ENCODE measurements around the gene RPGRIP1.
A peak's percentile ranks its signal among the peaks of the same experiment; 100 is the strongest.

The RPGRIP1 gene

DNA sequence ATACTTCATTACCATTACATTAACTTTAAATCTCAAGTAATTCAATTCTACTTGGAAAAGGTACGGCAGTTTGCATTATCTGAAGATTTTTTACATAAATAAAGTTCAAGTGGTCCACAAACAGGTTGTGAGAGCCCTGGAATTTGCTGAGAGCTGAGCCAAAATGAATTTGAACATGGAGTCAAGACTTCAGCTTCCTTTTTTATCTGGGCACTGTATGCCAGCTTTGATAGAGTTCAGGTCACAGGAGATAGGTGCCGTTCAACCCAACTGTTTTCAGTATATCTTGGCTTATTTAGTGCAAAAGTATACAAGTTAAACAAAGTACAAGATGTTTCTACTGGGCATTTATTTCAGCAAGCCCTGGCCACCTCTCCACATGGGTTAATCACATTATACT, 39.5 kb upstream of the RPGRIP1 start:
- H3K27ac ChIP-seq (ENCODE audit: low read depth, low read length): no peak overlapping the region
- no peaks in the 10 kb centered on the region for H3K9me3 ChIP-seq (ENCODE audit: control insufficient read depth, insufficient read depth, low read length)
- H3K27me3 ChIP-seq (ENCODE audit: control insufficient read depth, low read length): no peaks in the 10 kb centered on the region
- no peak overlapping the region for H3K4me2 ChIP-seq (ENCODE audit: low read length)
- H3K9me2 ChIP-seq (replicated peaks; ENCODE audit: control insufficient read depth, low read length): no peaks in the 10 kb centered on the region
- peaks cover 98% of the 10 kb centered on the region for H3K36me3 ChIP-seq (ENCODE audit: control insufficient read depth, low read length)
- H3K79me2 ChIP-seq (ENCODE audit: control insufficient read depth, low read length): peaks cover 100% of the 10 kb centered on the region
- H3K4me3 ChIP-seq (ENCODE audit: low read length): no peak overlapping the region
- TF ChIP-seq EZH2phosphoT487 (IDR thresholded peaks at IDR 0.05; ENCODE audit: borderline replicate concordance, low read length): no peak
- H3F3A ChIP-seq (ENCODE audit: control insufficient read depth, insufficient read depth): peaks cover 86% of the 10 kb centered on the region
- H3K4me1 ChIP-seq (ENCODE audit: control insufficient read depth, low read length): 0 out of 2 replicates have a peak, but pooled peaks cover 3% of the 10 kb centered on the region
- H4K20me1 ChIP-seq (ENCODE audit: control insufficient read depth, insufficient read depth, low read depth, low read length): peaks cover 69% of the 10 kb centered on the region

DNA sequence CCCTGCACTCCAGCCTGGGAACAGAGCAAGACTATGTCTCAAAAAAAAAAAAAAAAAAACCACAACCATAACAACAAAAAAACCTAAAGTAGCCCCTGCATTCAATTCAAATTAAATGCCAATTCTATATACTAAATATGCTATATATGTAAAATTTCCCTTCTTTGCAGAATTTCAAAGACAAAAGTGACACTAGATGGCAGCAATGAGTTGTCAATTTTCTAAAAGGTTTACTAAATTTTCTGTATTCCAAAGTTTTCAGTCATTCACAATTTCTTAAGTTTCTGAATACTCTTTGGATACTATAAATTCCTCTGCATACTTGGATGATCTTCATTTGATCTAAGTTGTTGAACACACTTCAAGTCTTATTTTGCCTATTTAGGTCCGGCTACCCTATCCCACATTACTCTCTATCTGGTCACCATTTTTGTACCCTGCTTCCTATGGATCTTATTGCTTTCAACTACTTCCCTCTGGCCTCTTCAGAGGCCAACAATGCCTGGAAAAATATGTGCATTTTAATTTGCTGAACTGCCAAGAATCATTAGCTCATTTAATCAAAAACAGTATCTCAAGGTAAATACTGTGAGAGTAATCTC, 38.6 kb upstream of the RPGRIP1 start:
- Histone ChIP-seq H4K20me1 (ENCODE audit: control insufficient read depth, insufficient read depth, low read depth, low read length) (peaks cover 66% of the 10 kb centered on the region), H3K27ac (ENCODE audit: low read depth, low read length) (no peak overlapping the region), H3K79me2 (ENCODE audit: control insufficient read depth, low read length) (peaks cover 100% of the 10 kb centered on the region), H3K36me3 (ENCODE audit: control insufficient read depth, low read length) (peaks cover 98% of the 10 kb centered on the region), H3K27me3 (ENCODE audit: control insufficient read depth, low read length) (no peaks in the 10 kb centered on the region), H3K9me3 (ENCODE audit: control insufficient read depth, insufficient read depth, low read length) (no peaks in the 10 kb centered on the region), H3K4me2 (ENCODE audit: low read length) (no peak overlapping the region), H3K4me3 (ENCODE audit: low read length) (no peak overlapping the region), H3F3A (ENCODE audit: control insufficient read depth, insufficient read depth) (peaks cover 84% of the 10 kb centered on the region), H3K4me1 (ENCODE audit: control insufficient read depth, low read length) (0 out of 2 replicates have a peak, but pooled peaks cover 3% of the 10 kb centered on the region), H3K9me2 (replicated peaks; ENCODE audit: control insufficient read depth, low read length) (no peaks in the 10 kb centered on the region)
- no peak for TF ChIP-seq EZH2phosphoT487 (IDR thresholded peaks at IDR 0.05; ENCODE audit: borderline replicate concordance, low read length)
- TF ChIP-seq, protein P1, sequence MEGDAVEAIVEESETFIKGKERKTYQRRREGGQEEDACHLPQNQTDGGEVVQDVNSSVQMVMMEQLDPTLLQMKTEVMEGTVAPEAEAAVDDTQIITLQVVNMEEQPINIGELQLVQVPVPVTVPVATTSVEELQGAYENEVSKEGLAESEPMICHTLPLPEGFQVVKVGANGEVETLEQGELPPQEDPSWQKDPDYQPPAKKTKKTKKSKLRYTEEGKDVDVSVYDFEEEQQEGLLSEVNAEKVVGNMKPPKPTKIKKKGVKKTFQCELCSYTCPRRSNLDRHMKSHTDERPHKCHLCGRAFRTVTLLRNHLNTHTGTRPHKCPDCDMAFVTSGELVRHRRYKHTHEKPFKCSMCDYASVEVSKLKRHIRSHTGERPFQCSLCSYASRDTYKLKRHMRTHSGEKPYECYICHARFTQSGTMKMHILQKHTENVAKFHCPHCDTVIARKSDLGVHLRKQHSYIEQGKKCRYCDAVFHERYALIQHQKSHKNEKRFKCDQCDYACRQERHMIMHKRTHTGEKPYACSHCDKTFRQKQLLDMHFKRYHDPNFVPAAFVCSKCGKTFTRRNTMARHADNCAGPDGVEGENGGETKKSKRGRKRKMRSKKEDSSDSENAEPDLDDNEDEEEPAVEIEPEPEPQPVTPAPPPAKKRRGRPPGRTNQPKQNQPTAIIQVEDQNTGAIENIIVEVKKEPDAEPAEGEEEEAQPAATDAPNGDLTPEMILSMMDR (IDR thresholded peaks at IDR 0.05; ENCODE audit: low read depth, low read length, poor library complexity, severe bottlenecking): peak; percentile 52

DNA sequence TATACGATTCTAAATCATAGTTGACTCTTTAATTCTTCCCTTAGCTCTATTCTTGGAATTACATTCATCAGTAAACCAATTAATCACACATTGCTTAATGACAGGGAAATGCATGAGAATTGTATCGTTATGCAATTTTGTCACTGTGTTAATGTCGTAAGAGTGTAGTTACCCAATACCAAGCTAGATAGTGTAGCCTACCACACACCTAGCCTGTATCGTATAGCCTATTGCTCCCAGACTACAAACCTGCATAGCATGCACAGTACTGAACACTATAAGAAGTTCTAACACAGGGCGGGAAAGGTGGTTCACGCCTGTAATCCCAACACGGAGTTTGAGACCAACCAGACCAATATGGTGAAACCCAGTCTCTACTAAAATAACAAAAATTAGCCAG, 35.3 kb upstream of the RPGRIP1 start:
- H3K4me2 ChIP-seq (ENCODE audit: low read length): no peak overlapping the region
- H3K36me3 ChIP-seq (ENCODE audit: control insufficient read depth, low read length): peaks cover 98% of the 10 kb centered on the region
- H3K79me2 ChIP-seq (ENCODE audit: control insufficient read depth, low read length): peaks cover 100% of the 10 kb centered on the region
- H3K4me3 ChIP-seq (ENCODE audit: low read length): no peak overlapping the region
- peaks cover 90% of the 10 kb centered on the region for H3F3A ChIP-seq (ENCODE audit: control insufficient read depth, insufficient read depth)
- H4K20me1 ChIP-seq (ENCODE audit: control insufficient read depth, insufficient read depth, low read depth, low read length): peaks cover 59% of the 10 kb centered on the region
- no peak for TF ChIP-seq EZH2phosphoT487 (IDR thresholded peaks at IDR 0.05; ENCODE audit: borderline replicate concordance, low read length)
- TF ChIP-seq, protein P1 (IDR thresholded peaks at IDR 0.05; ENCODE audit: low read depth, low read length, poor library complexity, severe bottlenecking): no peak
- no peaks in the 10 kb centered on the region for H3K9me2 ChIP-seq (replicated peaks; ENCODE audit: control insufficient read depth, low read length)
- H3K9me3 ChIP-seq (ENCODE audit: control insufficient read depth, insufficient read depth, low read length): no peaks in the 10 kb centered on the region
- H3K27ac ChIP-seq (ENCODE audit: low read depth, low read length): no peak overlapping the region
- 0 out of 2 replicates have a peak, but pooled peaks cover 3% of the 10 kb centered on the region for H3K4me1 ChIP-seq (ENCODE audit: control insufficient read depth, low read length)
- no peaks in the 10 kb centered on the region for H3K27me3 ChIP-seq (ENCODE audit: control insufficient read depth, low read length)

DNA sequence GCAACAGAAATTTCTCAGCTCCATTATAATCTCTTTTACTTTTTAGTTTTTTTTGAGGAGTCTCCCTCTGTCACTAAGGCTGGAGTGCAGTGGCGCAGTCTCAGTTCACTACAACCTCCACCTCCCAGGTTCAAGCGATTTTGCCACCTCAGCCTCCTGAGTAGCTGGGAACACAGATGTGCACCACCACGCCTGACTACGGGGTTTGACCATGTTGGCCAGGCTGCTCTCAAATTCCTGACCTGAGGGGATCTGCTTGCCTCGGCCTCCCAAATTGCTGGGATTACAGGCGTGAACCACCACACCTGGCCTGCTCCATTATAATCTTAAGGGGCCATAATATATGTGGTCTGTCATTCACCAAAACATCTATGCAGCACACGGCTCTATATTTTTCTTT, 34.1 kb upstream of the RPGRIP1 start:
- Histone ChIP-seq H4K20me1 (ENCODE audit: control insufficient read depth, insufficient read depth, low read depth, low read length) (peaks cover 62% of the 10 kb centered on the region), H3K9me3 (ENCODE audit: control insufficient read depth, insufficient read depth, low read length) (no peaks in the 10 kb centered on the region), H3K4me1 (ENCODE audit: control insufficient read depth, low read length) (peaks cover 6% of the 10 kb centered on the region; the same call in 1 of the 2 replicates), H3K4me2 (ENCODE audit: low read length) (no peak overlapping the region), H3K36me3 (ENCODE audit: control insufficient read depth, low read length) (peaks cover 98% of the 10 kb centered on the region), H3K27ac (ENCODE audit: low read depth, low read length) (no peak overlapping the region), H3K9me2 (replicated peaks; ENCODE audit: control insufficient read depth, low read length) (no peaks in the 10 kb centered on the region), H3F3A (ENCODE audit: control insufficient read depth, insufficient read depth) (peaks cover 90% of the 10 kb centered on the region), H3K27me3 (ENCODE audit: control insufficient read depth, low read length) (no peaks in the 10 kb centered on the region), H3K79me2 (ENCODE audit: control insufficient read depth, low read length) (peaks cover 100% of the 10 kb centered on the region), H3K4me3 (ENCODE audit: low read length) (no peak overlapping the region)
- TF ChIP-seq EZH2phosphoT487 (IDR thresholded peaks at IDR 0.05; ENCODE audit: borderline replicate concordance, low read length): no peak
- TF ChIP-seq, protein P1 (IDR thresholded peaks at IDR 0.05; ENCODE audit: low read depth, low read length, poor library complexity, severe bottlenecking): no peak

All from DOHH2 (cell line).